Gastrocnemius medialis (tissue), 4 donors: Measurements from ENCODE around the gene PXDN. TPM values are rescaled to one million over a fixed set of nuclear protein-coding genes. Genes with fewer than 3 reads are reported as not detected.

ENCODE experiments used
- ATAC-seq, 2 donors: fragments of 150-250 bp; one replicate each; pipeline ENCODE4 v1.9.1; 2016
- DNase-seq, 2 donors: peaks; one replicate each; pipeline ENCODE4 v3.0.0-alpha.2; 2019
- H3K27ac ChIP-seq, 4 donors: fragments of 200-600 bp; sonication (generic); 1 replicate in 1 of 4; 2 replicates in 3 of 4; pipeline ENCODE4 v1.5.1; 2016 to 2018; ENCODE audit warnings: mild to moderate bottlenecking in 2 of 4, moderate library complexity in 1 of 4
- H3K27me3 ChIP-seq, 3 donors: fragments of 200-600 bp; sonication (generic) in 2 of 3; 1 replicate in 1 of 3; 2 replicates in 2 of 3; pipeline versions ENCODE4 v1.5.1 to v1.6.0; 2016 to 2019; ENCODE audit warnings: mild to moderate bottlenecking in 1 of 3, moderate library complexity in 1 of 3
- H3K36me3 ChIP-seq, 2 donors: fragments of 200-600 bp; sonication (generic) in 1 of 2; one replicate each; pipeline ENCODE4 v1.5.1; 2017 to 2018
- H3K4me1 ChIP-seq, 2 donors: fragments of 200-600 bp; sonication (generic) in 1 of 2; one replicate each; pipeline ENCODE4 v1.5.1; 2016 to 2017; ENCODE audit warnings: mild to moderate bottlenecking in 2 of 2
- H3K4me3 ChIP-seq, 4 donors: fragments of 200-600 bp; sonication (generic) in 3 of 4; 1 replicate in 1 of 4; 2 replicates in 3 of 4; pipeline ENCODE4 v1.5.1; 2016 to 2019; ENCODE audit warnings: mild to moderate bottlenecking in 2 of 4
- H3K9me3 ChIP-seq, 3 donors: fragments of 200-600 bp; sonication (generic) in 2 of 3; 1 replicate in 1 of 3; 2 replicates in 2 of 3; pipeline ENCODE4 v1.5.1; 2016 to 2019
- CTCF ChIP-seq, 5 experiments: fragments of 450-650 bp in 3 of 5; fragments of 200-600 bp in 2 of 5; sonication (generic) in 2 of 5; IDR thresholded peaks in 4 of 5; conservative IDR thresholded peaks in 1 of 5; 1 replicate in 4 of 5; 2 replicates in 1 of 5; pipeline ENCODE4 v1.5.1; 2016 to 2019; ENCODE audit warnings: antibody characterized with exemption in 5 of 5, mild to moderate bottlenecking in 3 of 5, moderate library complexity in 3 of 5
- POLR2A ChIP-seq, 2 donors: fragments of 450-650 bp; IDR thresholded peaks; one replicate each; pipeline ENCODE4 v1.6.1; 2017; ENCODE audit warnings: antibody characterized with exemption in 2 of 2, mild to moderate bottlenecking in 2 of 2, moderate library complexity in 2 of 2
- in situ Hi-C, 4 donors: fragments of 200-750 bp; cut with MboI; loops; one replicate each; pipeline versions ENCODE4 v1.15.0 to v1.8.0; 2017; ENCODE audit warnings: low sequenced_read_pairs in 4 of 4
- intact Hi-C: fragments of 100-400 bp; cut with DNase I; formaldehyde crosslinking; loops from one replicate; pipeline ENCODE4 v1.15.1; 2023; ENCODE audit warnings: low total_unique reads
- total RNA-seq, 4 donors: library from RNA; depleted of rRNA; stranded (reverse); fragments of >200 nt; gene quantifications; one replicate each; pipeline versions ENCODE4 v1.1.0 to v1.2.3, GENCODE V29; 2016

PXDN gene
- total RNA-seq, 4 donors from 2014 or later = 7.8 to 13.4 (median 10.3) TPM

- no peaks in the 10 kb centered on the region for H3K36me3 ChIP-seq
- H3K27me3 ChIP-seq = no peaks in the 10 kb centered on the region
- no peaks in the 10 kb centered on the region for H3K9me3 ChIP-seq
- H3K4me1 ChIP-seq = no peaks in the 10 kb centered on the region
- no peak for DNase-seq
- ATAC-seq = no peak
- no peak overlapping the region for H3K27ac ChIP-seq
- in situ Hi-C loops = no loop called here
- no peak for TF ChIP-seq CTCF (IDR thresholded peaks at IDR 0.05 in 4 of 5, conservative IDR thresholded peaks at IDR 0.05 in 1 of 5)
- no peak for TF ChIP-seq POLR2A (IDR thresholded peaks at IDR 0.05)
- H3K4me3 ChIP-seq = no peak overlapping the region
- intact Hi-C loops = no loop called here
These were observed 103.8 kb downstream of the PXDN start for GRCh38 chr2:1640301-1641135.

- Histone ChIP-seq H3K27ac (no peak overlapping the region), H3K36me3 (no peaks in the 10 kb centered on the region), H3K4me1 (no peaks in the 10 kb centered on the region), H3K9me3 (no peaks in the 10 kb centered on the region), H3K4me3 (no peak overlapping the region), H3K27me3 (no peaks in the 10 kb centered on the region)
- ATAC-seq = no peak
- in situ Hi-C loops (no loop called here), intact Hi-C loops (no loop called here)
- no peak for DNase-seq
- TF ChIP-seq POLR2A (IDR thresholded peaks at IDR 0.05) (no peak), CTCF (IDR thresholded peaks at IDR 0.05 in 4 of 5, conservative IDR thresholded peaks at IDR 0.05 in 1 of 5) (no peak)
These were observed 105.0 kb downstream of the PXDN start for GRCh38 chr2:1639086-1639858.

DNA sequence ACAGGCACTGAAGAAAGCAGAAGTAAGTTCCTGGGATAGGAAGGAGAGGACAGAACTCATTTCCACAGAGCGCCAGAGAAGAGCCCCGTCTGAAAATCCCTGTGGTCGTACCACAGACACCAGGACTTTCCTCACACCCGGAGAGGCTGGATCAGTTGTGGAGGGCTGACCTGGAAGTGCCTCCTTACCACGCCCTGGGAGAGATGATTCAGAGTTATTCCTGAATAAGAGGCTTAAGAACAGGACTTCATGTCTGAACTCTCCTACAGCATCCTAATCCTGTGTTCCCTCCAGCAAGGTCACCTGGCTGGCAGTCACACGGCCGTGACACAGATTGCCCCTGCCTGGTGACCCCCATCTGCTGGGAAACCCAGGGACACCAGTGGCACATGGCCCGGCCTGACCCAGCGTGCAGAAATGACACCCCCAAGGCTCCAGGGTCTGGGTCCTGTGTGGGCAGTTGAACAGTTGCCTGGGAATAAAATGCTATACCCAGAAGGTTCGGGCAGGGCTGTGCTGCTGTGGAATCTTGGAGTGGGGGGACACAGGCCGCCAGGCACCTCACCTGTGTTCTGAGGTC lies 105.9 kb downstream of the PXDN start:
- TF ChIP-seq POLR2A (IDR thresholded peaks at IDR 0.05) = no peak
- no peak for TF ChIP-seq CTCF (IDR thresholded peaks at IDR 0.05 in 4 of 5, conservative IDR thresholded peaks at IDR 0.05 in 1 of 5)
- Histone ChIP-seq H3K4me3 (no peak overlapping the region), H3K4me1 (no peaks in the 10 kb centered on the region), H3K27ac (no peak overlapping the region), H3K27me3 (no peaks in the 10 kb centered on the region), H3K36me3 (peaks cover 0 to 5% of the 10 kb centered on the region in 2 donors), H3K9me3 (no peaks in the 10 kb centered on the region)
- DNase-seq = no peak
- in situ Hi-C loops (no loop called here), intact Hi-C loops (no loop called here)
- no peak for ATAC-seq

GRCh38 chr2:1636791-1637415 lies 107.4 kb downstream of the PXDN start:
- in situ Hi-C loops (no loop called here), intact Hi-C loops (no loop called here)
- no peak overlapping the region for H3K4me3 ChIP-seq
- DNase-seq (no peak), ATAC-seq (no peak)
- H3K9me3 ChIP-seq = no peaks in the 10 kb centered on the region
- no peak for TF ChIP-seq CTCF (IDR thresholded peaks at IDR 0.05 in 4 of 5, conservative IDR thresholded peaks at IDR 0.05 in 1 of 5)
- TF ChIP-seq POLR2A (IDR thresholded peaks at IDR 0.05) = no peak
- no peak overlapping the region for H3K27ac ChIP-seq
- no peaks in the 10 kb centered on the region for H3K4me1 ChIP-seq
- H3K36me3 ChIP-seq = peaks cover 0 to 5% of the 10 kb centered on the region in 2 donors
- H3K27me3 ChIP-seq = no peaks in the 10 kb centered on the region
